Measurements from ENCODE around the gene ACSL5. TPM values are rescaled to one million over a fixed set of nuclear protein-coding genes. Genes with fewer than 3 reads are reported as not detected.

ACSL5 gene
- total RNA-seq, 1 donor from 2014 or later, result 0.64 TPM

DNA sequence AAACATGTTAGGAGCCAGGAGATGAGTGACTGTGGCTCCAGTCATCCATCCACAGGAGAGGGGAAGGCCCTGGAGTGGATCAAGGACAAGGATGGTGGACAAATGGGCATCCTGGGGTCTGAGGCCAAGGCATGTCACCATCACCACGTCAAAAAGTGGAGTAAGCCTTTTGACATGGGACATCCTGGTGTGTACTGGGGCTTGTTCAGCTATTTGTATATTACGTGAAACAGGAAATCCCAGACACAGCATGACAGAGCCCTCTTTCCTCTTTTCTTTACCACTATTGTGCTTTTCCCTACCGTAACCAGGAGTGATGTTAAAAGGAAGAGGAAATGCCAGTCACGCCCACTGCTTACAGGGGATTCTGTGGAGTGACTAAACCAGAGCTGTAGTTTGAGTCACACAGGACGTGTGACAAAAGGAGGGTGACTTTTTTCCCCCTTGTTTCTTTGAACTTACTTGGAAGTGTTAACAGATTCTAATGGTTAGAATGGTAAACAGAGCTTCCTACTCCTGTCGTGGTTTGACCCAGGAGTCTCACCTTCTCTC lies 15.4 kb downstream of the ACSL5 start:
- H3K27ac Mint-ChIP-seq (ENCODE audit: unreplicated experiment), result peak overlapping the region; percentile 94
- H3K9me3 Mint-ChIP-seq (ENCODE audit: unreplicated experiment), result no peaks in the 10 kb centered on the region
- no peak overlapping the region for H3K4me3 Mint-ChIP-seq (ENCODE audit: unreplicated experiment)
- TF ChIP-seq, protein P1, sequence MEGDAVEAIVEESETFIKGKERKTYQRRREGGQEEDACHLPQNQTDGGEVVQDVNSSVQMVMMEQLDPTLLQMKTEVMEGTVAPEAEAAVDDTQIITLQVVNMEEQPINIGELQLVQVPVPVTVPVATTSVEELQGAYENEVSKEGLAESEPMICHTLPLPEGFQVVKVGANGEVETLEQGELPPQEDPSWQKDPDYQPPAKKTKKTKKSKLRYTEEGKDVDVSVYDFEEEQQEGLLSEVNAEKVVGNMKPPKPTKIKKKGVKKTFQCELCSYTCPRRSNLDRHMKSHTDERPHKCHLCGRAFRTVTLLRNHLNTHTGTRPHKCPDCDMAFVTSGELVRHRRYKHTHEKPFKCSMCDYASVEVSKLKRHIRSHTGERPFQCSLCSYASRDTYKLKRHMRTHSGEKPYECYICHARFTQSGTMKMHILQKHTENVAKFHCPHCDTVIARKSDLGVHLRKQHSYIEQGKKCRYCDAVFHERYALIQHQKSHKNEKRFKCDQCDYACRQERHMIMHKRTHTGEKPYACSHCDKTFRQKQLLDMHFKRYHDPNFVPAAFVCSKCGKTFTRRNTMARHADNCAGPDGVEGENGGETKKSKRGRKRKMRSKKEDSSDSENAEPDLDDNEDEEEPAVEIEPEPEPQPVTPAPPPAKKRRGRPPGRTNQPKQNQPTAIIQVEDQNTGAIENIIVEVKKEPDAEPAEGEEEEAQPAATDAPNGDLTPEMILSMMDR (IDR thresholded peaks at IDR 0.05; ENCODE audit: unreplicated experiment), result no peak
- peaks cover 26% of the 10 kb centered on the region for H3K4me1 Mint-ChIP-seq (ENCODE audit: unreplicated experiment)
- H3K27me3 Mint-ChIP-seq (ENCODE audit: unreplicated experiment), result peaks cover 3% of the 10 kb centered on the region
- DNase-seq (ENCODE audit: low spot score), result peak; percentile 42
- no peaks in the 10 kb centered on the region for H3K36me3 Mint-ChIP-seq (ENCODE audit: low read depth, unreplicated experiment)

DNA sequence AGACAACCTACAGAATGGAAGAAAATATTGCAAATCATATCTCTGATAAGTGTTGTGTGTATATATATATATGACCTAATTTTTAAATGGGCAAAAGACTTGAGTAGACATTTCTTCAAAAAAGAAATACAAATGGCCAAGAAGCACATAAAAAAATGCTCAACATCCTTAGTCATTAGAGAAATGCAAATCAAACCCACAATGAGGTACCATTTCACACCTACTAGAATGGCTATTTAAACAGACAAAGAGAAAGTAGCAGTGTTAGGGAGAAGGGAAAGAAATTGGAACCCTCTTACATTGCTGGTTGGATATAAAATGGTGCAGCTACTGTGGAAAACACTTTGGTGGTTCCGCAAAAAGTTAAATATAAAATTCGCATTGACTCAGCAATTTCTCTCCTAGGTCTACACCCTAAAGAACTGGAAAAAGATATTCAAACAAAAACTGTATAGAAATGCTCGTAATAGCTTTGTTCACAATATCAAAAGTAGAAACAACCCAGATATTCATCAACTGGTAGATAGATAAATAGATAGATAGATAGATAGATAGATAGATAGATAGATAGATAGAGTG lies 16.3 kb downstream of the ACSL5 start:
- H3K9me3 Mint-ChIP-seq (ENCODE audit: unreplicated experiment), result no peaks in the 10 kb centered on the region
- peaks cover 27% of the 10 kb centered on the region for H3K4me1 Mint-ChIP-seq (ENCODE audit: unreplicated experiment)
- DNase-seq (ENCODE audit: low spot score), result no peak
- no peaks in the 10 kb centered on the region for H3K36me3 Mint-ChIP-seq (ENCODE audit: low read depth, unreplicated experiment)
- H3K4me3 Mint-ChIP-seq (ENCODE audit: unreplicated experiment), result no peak overlapping the region
- TF ChIP-seq, protein P1 (IDR thresholded peaks at IDR 0.05; ENCODE audit: unreplicated experiment), result no peak
- H3K27ac Mint-ChIP-seq (ENCODE audit: unreplicated experiment), result peak overlapping the region; percentile 92
- peaks cover 3% of the 10 kb centered on the region for H3K27me3 Mint-ChIP-seq (ENCODE audit: unreplicated experiment)

DNA sequence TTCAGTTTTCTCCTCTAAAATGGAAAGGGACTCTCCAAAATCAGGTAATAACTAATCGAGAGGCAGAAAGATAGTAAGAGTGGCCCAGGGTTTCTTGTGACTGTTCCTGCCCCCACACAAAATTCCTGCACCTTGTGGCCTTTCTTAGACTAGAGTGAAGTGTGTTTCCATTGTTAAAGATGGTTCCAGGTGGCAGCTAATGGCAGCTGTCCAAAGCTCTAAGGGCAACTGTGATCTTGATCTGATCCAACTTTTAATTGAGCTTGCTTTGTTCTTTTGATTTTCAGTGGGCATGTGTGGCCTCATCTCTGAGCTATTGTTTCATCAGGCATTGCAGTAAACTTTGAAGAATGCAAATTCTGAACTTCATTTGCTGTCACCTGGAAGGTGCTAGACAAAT lies 19.4 kb downstream of the ACSL5 start:
- no peak overlapping the region for H3K4me3 Mint-ChIP-seq (ENCODE audit: unreplicated experiment)
- peaks cover 3% of the 10 kb centered on the region for H3K27me3 Mint-ChIP-seq (ENCODE audit: unreplicated experiment)
- DNase-seq (ENCODE audit: low spot score), result no peak
- no peaks in the 10 kb centered on the region for H3K36me3 Mint-ChIP-seq (ENCODE audit: low read depth, unreplicated experiment)
- H3K9me3 Mint-ChIP-seq (ENCODE audit: unreplicated experiment), result no peaks in the 10 kb centered on the region
- H3K4me1 Mint-ChIP-seq (ENCODE audit: unreplicated experiment), result peaks cover 26% of the 10 kb centered on the region
- TF ChIP-seq, protein P1 (IDR thresholded peaks at IDR 0.05; ENCODE audit: unreplicated experiment), result no peak
- H3K27ac Mint-ChIP-seq (ENCODE audit: unreplicated experiment), result no peak overlapping the region

DNA sequence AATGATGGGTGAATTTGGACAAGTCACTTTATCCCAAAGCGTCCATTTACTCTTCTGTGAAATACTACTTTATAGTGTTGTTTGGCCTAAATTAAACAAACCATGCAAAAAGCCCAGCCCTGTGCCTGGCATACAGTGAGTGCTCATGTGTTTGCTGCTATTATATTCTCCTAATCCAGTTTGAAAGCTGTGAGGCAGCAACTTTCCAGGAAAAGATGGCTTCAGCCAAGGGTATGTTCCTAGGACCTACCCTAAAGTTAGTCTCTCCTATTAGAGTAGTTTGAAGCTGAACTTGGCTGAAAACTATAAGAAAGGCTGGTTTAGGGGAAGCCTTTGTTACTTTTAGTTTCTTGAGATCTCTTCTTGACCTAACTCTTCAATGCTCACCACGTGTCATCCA lies 19.9 kb downstream of the ACSL5 start:
- Mint-ChIP-seq H3K4me1 (ENCODE audit: unreplicated experiment) (peaks cover 21% of the 10 kb centered on the region), H3K4me3 (ENCODE audit: unreplicated experiment) (no peak overlapping the region)

DNA sequence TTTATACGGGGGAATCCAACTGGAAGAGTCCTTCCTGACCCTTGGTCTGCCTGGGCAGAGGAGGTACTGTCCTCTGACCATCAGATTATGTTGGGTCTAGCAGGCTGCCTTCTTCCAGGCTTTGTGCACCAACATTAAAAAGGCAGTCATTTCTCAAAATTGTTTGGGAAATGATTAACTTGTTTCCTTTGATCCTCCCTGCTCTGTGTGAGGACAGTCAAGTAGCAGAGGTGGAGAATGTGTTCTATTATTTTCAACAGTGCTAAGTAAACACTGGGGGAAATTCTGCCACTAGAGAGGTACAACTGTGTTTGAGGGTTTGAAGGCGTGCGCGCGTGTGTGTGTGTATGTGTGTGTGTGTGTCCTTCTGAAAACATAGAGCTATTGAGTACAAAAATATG lies 20.6 kb downstream of the ACSL5 start:
- DNase-seq (ENCODE audit: low spot score), result no peak
- no peak overlapping the region for H3K4me3 Mint-ChIP-seq (ENCODE audit: unreplicated experiment)
- H3K27me3 Mint-ChIP-seq (ENCODE audit: unreplicated experiment), result peaks cover under 1% of the 10 kb centered on the region
- TF ChIP-seq, protein P1 (IDR thresholded peaks at IDR 0.05; ENCODE audit: unreplicated experiment), result no peak
- no peaks in the 10 kb centered on the region for H3K36me3 Mint-ChIP-seq (ENCODE audit: low read depth, unreplicated experiment)
- peaks cover 16% of the 10 kb centered on the region for H3K4me1 Mint-ChIP-seq (ENCODE audit: unreplicated experiment)
- no peak overlapping the region for H3K27ac Mint-ChIP-seq (ENCODE audit: unreplicated experiment)
- no peaks in the 10 kb centered on the region for H3K9me3 Mint-ChIP-seq (ENCODE audit: unreplicated experiment)

More for the DNA sequence above, 19.9 kb downstream of the ACSL5 start:
- DNase-seq (ENCODE audit: low spot score), result no peak
- H3K27ac Mint-ChIP-seq (ENCODE audit: unreplicated experiment), result no peak overlapping the region
- no peaks in the 10 kb centered on the region for H3K9me3 Mint-ChIP-seq (ENCODE audit: unreplicated experiment)
- no peaks in the 10 kb centered on the region for H3K36me3 Mint-ChIP-seq (ENCODE audit: low read depth, unreplicated experiment)
- peaks cover 3% of the 10 kb centered on the region for H3K27me3 Mint-ChIP-seq (ENCODE audit: unreplicated experiment)
- TF ChIP-seq, protein P1 (IDR thresholded peaks at IDR 0.05; ENCODE audit: unreplicated experiment), result no peak
